GM19372 (cell line): ENCODE results near the gene OR2G3.

Experiments used
- ATAC-seq: cut with Tn5 transposase; IDR thresholded peaks from one replicate; pipeline ENCODE4 v1.9.1; 2021; ENCODE audit warnings: mild to moderate bottlenecking, low read depth, moderate library complexity; ENCODE audit not compliant: unreplicated experiment

Gene OR2G3

GRCh38 chr1:247605286-247605685, at the start of gene OR2G3:
Gene OR2G3, plus strand, starts transcription at chr1:247605586. Its CDS starts 0 bp downstream, at chr1:247605586.
- no peak for ATAC-seq

- no peak for ATAC-seq
Measured at GRCh38 chr1:247557926-247558674, 47.3 kb upstream of the OR2G3 start.

GRCh38 chr1:247561711-247562110, 43.7 kb upstream of the OR2G3 start:
- no peak for ATAC-seq

- no peak for ATAC-seq
Measured at GRCh38 chr1:247562198-247562597, 43.2 kb upstream of the OR2G3 start.

- no peak for ATAC-seq
Measured at GRCh38 chr1:247574236-247574635, 31.1 kb upstream of the OR2G3 start.

- ATAC-seq = no peak
Measured at GRCh38 chr1:247574664-247575063, 30.7 kb upstream of the OR2G3 start.

- no peak for ATAC-seq
Measured at GRCh38 chr1:247576514-247576913, 28.9 kb upstream of the OR2G3 start.

- no peak for ATAC-seq
Measured at GRCh38 chr1:247578946-247579460, 26.4 kb upstream of the OR2G3 start.

GRCh38 chr1:247588060-247588459, 17.3 kb upstream of the OR2G3 start, which contains the start of gene OR2G2:
Gene OR2G2, plus strand, starts transcription at chr1:247588360. Its CDS starts 0 bp downstream, at chr1:247588360.
- no peak for ATAC-seq

GRCh38 chr1:247613405-247613804, 8.0 kb downstream of the OR2G3 start:
- no peak for ATAC-seq

- ATAC-seq = no peak
Measured at GRCh38 chr1:247614625-247615024, 9.2 kb downstream of the OR2G3 start.

- ATAC-seq = no peak
Measured at GRCh38 chr1:247627951-247628350, 22.6 kb downstream of the OR2G3 start.

GRCh38 chr1:247638011-247638410, 32.6 kb downstream of the OR2G3 start:
- ATAC-seq = no peak

- no peak for ATAC-seq
Measured at GRCh38 chr1:247638781-247639180, 33.4 kb downstream of the OR2G3 start.

GRCh38 chr1:247639381-247639981, 34.1 kb downstream of the OR2G3 start:
- no peak for ATAC-seq

GRCh38 chr1:247642742-247643141, 37.4 kb downstream of the OR2G3 start:
- ATAC-seq = no peak

GRCh38 chr1:247646867-247647266, 41.5 kb downstream of the OR2G3 start:
- no peak for ATAC-seq

GRCh38 chr1:247647864-247648263, 42.5 kb downstream of the OR2G3 start:
- no peak for ATAC-seq

- no peak for ATAC-seq
Measured at GRCh38 chr1:247653040-247653439, 47.7 kb downstream of the OR2G3 start.
